Right forelimb (tissue), 1 donor: ENCODE results near the gene MCL1.

Source experiments
- DNase-seq: peaks from one replicate; pipeline ENCODE4 v3.0.0-alpha.2; 2018

The MCL1 gene

GRCh38 chr1:150535511-150536287 is 43.7 kb downstream of the MCL1 start:
- no peak for DNase-seq

GRCh38 chr1:150534002-150534401 is 45.4 kb downstream of the MCL1 start:
- DNase-seq, result no peak

GRCh38 chr1:150532860-150533259 is 46.5 kb downstream of the MCL1 start:
- no peak for DNase-seq

- DNase-seq, result no peak
Measured at GRCh38 chr1:150530491-150531159, 48.8 kb downstream of the MCL1 start.

GRCh38 chr1:150529017-150529416 is 50.4 kb downstream of the MCL1 start:
- no peak for DNase-seq

GRCh38 chr1:150528196-150528595 is 51.2 kb downstream of the MCL1 start:
- no peak for DNase-seq

- DNase-seq, result no peak
Measured at GRCh38 chr1:150525348-150525747, 54.1 kb downstream of the MCL1 start.
